CD4-positive, alpha-beta T cell treated with Interleukin-12 subunit alpha and Interleukin-12 subunit beta, for 1 hour (primary cell): ENCODE results near the gene INPPL1.

ENCODE experiments used
- DNase-seq: peaks from one replicate; pipeline ENCODE4 v3.0.0-alpha.2; 2020

The INPPL1 gene

DNA sequence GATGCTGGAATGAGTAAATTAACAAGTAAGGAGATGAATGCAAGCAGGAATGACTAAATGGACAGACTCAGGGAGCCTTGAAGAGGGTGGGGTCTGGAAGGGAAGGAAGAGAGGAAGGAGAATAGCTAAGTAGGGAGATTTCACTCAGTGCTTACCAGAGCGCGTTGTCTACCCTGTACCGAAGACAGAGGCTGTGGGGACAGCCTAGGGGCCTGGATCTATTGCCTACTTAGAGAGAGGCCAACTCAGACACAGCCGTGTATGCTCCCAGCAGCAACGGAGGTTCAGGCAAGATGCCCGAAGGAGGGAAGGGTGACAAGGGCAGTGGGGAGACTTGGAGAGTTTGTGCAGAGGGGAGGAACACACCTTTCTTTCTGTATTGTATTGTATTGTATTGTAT lies 7.9 kb upstream of the INPPL1 start, which contains the start of gene FOLR2:
Gene FOLR2, plus strand, starts transcription at position 157 of the 400 bp plus-strand sequence. CDS start 1,791 bp downstream, outside the sequence.
- no peak for DNase-seq

DNA sequence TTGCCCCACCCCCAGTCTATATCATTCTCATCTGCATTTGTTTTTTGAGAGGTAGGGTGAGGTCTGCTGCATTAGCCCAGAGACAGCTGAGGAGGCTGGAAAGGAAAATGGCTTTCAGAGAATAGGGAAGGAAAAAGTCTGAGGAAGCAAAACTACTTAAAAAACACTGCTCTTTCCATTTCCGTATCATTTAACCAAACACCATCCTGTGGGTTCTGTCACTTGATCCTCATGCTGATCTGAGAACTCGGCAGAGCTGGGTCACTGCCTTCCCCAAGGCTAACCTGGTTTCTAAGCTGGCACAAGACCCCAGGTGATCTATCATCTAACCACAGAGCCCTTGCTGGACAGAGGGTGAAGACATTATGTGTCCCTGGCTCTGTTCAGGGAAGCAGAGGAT lies 6.7 kb upstream of the INPPL1 start:
- no peak for DNase-seq

DNA sequence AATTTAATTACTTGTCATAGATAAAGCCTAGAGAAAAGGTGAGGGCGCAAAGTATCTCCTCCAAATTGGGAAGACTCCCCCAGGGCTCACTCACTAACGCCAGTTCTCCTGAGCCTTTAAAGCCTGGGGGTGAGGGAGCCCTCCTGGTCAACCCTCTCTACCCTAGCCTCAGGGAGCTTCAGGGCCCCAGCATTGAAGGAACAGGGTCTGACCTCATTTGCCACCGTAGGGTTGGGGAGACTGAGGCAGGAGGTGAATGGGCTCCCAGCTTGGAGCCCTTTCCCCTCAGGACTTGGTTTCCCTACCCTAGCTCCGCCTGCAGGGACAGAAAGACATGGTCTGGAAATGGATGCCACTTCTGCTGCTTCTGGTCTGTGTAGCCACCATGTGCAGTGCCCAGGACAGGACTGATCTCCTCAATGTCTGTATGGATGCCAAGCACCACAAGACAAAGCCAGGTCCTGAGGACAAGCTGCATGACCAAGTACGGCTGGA lies 6.3 kb upstream of the INPPL1 start:
- DNase-seq: no peak

DNA sequence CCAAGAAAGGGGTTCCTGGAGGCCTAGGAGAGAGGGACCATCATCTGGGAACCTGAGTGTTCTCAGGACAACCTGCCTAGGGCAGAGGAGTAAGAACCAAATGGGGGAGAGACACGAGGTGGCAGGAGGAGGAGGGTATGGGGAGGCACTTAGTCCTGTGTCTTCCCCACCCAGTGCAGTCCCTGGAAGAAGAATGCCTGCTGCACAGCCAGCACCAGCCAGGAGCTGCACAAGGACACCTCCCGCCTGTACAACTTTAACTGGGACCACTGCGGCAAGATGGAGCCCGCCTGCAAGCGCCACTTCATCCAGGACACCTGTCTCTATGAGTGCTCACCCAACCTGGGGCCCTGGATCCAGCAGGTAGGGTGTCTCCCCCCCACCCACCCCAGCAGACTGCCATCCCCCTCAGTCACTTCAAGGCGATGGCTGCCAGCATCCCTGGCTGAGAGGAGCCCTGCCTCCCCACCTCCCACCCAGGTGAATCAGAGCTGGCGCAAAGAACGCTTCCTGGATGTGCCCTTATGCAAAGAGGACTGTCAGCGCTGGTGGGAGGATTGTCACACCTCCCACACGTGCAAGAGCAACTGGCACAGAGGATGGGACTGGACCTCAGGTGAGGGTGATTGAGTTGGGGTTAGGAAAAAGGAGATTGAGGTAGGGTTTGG lies 3.7 kb upstream of the INPPL1 start:
- no peak for DNase-seq

DNA sequence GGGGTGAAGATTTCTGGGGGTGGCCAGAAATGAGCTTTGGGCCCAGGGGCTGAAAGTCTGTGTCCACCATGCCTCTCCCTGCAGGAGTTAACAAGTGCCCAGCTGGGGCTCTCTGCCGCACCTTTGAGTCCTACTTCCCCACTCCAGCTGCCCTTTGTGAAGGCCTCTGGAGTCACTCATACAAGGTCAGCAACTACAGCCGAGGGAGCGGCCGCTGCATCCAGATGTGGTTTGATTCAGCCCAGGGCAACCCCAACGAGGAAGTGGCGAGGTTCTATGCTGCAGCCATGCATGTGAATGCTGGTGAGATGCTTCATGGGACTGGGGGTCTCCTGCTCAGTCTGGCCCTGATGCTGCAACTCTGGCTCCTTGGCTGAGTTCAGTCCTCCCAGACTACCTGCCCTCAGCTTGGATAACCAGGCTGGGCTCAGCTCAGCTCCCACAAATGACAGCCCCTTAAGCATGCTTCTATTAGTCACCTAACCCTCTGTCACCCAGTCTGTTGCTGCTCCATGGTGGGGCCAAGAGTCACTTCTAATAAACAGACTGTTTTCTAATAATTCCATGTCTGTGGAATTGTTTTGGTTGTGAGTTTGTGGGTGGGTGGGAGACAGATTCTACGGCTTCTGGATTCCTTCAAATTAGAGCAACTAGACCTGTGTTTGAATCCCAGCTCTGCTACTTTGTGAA lies 3.0 kb upstream of the INPPL1 start:
- DNase-seq: no peak

DNA sequence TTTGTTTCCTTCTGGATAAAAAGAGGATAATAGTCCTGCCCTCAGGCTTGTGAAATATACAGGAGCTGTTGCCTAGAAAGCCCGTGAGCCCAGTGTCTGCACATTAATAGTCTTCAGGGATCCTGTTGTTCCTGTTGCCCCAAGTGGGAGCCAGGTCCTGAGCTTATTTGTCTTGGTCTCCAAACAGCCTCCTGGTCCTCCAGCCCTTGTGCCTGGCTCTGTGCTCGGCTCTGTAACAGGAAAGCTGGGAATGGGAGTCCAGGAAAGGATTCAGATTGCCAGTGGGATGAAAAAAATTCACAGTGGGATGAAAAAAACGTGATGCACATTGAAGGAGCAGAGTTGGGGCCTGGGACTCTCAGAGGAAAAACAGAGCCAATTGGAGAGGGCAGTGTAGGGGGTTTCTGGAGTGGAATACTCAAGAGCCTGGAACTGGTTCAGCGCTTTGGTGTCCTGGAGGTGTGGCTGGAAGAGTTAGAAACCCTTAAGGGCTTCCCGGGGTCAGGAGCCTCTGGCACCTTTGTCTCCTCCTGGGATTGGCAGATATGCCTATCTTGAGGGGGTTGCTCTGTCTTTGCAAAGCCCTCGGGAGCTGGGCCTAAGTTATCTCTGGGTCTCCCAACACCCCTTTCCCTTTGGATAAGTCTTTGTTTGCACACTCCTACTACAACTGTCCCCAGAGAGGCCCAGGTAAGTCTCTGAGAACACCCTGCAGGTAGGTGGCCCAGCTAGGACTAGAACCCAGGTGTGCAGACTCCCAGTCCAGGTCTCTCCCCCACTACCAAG lies 2.3 kb upstream of the INPPL1 start:
- no peak for DNase-seq

DNA sequence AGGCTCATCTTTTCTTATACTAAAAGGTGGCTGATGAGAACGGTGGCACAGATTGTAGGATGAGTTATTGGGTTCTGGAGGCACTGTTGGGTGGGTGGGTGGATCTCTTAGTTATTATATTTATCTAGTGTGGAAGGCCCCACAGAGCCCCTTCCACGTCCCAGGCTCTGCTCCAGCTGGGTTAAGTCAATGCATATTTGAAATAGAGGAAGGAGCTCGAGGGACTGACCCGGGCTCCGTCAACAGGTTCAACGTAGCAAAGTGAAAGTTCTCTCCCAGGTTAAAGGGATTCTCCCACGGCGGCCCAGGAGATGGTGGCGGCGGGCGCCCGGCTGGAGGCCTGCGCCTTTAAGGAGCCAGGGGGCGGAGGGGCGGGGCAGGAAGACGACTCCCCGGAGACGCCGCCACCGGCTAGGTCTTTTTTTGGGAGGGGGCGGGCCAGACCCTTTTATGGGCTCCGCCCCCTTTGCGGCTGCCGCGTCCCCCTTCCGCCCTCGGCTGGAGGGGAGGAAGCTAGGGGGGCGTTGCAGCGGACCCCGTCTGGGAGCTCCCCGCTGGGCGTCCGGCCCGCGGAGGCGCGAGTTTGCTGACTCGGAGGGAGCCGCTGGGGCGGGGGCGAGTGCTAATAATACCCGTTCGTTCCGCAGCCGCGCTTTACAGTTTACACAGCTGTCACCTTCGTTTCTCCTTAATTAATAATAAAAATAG lies 1.5 kb upstream of the INPPL1 start:
- DNase-seq: peak; percentile 95

DNA sequence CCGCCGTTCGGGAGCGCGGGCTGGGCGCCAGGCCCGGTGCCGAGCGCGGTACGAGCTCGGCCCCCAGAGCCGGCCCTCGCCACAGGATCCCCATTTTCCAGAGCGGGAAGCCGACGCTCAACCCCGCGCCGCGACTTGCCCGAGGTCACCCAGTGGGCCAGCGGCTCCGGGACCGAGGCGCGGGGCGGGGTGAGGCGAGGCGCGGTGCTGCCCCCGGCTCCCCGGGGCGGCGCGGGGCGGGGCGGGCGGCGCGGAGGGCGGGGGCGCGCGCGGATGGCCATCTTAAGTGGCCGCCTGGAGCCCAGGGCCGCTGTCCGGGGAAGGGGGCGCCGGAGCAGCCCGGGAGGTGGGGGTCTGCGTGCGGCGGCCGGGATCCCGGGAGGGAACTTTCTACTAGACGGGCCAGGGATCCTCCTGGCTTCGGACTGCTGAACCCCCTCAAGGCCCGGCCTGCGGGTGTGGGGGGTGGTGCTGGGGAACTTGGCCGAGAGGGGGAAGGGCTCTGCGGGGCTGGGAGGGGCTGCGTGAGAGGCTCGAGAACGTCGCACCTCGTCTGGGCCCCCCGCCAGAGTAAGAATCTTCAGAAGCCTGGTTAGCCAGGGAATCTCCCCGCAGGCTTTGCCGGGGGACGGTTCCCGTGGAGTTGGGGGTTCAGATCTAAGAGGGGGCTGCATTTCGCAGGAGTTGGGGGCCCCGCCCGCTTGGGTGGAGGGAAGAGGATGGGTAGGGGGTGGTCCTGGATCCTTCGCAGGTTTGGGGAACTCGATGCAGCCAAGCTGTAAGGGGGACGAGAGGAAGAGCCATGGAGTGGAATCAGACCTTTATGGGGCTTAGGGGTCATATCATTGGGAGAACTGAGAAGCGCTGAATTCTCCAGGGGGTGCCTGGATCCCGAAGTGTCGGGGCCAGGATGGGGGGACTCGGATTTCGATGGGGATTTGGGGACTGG lies 678 bp upstream of the INPPL1 start:
- DNase-seq: peak; percentile 65

DNA sequence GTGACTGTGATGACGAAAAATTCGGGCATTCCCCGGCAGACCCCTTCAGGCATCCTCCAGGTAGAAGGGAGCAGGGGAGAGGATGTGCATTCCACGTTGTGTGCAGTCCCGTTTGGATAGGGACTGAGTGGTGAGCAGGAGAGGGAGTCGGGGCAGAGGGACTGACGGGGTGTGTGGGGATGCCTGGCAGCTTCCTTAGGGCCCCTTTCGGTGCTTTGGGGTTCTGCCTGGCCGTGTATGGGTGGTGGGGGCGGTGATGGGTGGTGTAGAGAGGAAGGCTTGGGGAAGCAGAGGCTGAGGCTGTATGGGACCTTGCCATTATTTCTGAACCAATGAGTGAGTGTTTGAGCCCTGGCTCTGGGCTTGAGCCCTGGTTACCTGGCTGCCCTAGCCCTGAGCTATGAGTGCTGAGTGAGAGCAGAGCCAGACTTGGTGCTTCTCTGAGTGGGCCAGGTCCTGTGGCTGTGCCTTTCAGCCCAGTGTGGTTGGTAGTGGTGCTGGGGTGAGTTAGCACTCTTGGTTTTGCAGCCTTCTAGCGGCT lies 914 bp downstream of the INPPL1 start:
- peak; percentile 41 for DNase-seq

DNA sequence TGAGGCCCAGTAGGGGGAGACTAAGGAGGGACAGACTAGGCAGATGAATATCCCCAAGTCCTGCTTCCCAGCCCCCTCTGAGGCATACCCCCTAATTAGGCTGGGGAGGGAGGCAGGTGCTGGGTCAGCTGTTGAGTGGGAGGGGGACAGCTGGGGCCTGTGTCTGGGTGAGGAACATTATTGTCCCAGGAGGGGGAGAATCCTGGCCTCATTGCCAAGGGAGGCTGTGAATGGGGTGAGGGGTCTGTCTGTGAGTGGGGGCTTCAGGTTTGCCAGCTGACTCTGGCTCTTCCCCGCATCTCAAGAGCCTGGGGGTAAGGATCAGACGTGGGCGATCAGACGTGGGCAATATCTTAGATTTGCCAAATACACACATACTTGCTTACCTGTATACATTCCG lies 2.1 kb downstream of the INPPL1 start:
- no peak for DNase-seq

DNA sequence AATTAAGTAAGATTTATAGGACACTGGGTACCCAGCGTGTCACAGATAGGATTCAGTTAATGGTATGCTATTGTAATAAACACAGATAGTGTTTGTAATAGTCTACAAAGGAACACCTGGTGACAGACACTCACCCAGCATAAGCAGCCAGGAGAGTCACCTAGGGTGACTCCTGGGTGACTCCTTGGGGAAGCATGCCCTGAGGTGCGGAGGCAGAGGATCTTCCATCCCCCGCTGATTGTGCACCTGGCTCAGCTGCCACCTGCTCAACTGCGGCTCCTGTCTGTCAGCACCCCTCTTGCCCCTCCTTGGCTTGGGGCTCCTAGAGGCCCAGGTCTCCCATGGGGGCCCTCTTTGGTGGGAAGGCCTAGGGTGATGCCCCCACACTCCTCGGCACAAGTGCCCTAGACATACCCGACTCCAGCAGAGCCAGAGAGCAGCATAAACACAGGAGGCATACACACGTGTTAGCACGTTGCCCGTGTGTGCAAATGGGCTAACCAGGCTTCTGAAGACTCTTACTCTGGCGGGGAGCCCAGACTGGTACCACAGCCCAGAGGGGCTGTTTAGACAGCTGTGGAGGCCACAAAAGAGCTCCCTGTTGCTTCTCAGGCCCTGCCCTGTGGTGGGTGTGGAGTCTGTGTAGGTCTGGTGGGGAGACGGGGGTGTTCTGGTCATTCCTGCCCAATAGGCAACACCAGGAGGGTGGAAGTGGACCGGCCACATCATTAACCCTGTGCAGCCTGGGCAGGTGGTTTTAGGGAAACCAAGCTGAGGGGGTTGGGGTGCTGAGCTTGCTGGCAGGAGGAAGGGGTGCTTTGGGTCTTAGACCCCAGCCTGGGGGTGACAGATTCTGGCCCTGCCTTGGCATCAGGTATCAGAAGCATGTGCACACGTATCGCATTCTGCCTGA lies 3.0 kb downstream of the INPPL1 start:
- no peak for DNase-seq

DNA sequence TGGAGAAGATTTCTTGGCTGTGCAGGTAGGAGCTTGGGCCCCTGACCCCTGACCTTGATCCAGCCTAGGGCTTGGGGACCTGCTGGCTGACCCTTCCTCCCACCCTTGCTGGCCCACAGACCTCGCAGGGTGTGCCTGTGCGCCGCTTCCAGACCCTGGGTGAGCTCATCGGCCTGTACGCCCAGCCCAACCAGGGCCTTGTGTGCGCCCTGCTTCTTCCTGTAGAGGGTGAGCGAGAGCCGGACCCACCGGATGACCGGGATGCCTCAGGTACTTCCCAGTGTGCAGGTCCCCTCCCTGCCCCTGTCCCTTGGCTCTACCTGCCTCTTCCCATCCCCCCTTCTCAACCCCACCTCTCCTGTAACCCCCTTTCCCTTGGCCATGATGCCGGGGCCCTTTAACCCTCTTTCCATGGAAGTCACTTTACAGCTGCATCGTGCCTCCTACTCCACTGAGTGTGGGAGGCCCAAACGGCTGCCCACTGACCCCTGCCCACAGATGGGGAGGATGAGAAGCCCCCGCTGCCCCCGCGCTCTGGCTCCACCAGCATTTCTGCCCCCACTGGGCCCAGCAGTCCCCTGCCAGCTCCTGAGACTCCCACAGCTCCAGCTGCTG lies 3.8 kb downstream of the INPPL1 start:
- DNase-seq: no peak

DNA sequence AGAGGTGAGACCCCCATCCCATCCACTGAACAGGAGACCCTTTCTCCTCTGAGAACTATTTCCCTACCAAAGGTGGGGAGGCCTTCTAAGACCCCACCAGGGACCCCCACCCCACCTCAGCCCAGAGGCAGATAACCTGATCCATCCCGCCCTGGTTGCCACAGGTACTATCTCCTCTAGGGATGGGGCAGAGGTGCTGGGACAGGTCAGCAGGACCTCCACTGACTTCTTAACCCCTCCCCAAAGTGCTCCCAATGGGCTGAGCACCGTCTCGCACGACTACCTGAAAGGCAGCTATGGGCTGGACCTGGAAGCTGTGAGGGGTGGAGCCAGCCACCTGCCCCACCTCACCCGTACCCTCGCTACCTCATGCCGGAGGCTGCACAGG lies 4.3 kb downstream of the INPPL1 start:
- no peak for DNase-seq

DNA sequence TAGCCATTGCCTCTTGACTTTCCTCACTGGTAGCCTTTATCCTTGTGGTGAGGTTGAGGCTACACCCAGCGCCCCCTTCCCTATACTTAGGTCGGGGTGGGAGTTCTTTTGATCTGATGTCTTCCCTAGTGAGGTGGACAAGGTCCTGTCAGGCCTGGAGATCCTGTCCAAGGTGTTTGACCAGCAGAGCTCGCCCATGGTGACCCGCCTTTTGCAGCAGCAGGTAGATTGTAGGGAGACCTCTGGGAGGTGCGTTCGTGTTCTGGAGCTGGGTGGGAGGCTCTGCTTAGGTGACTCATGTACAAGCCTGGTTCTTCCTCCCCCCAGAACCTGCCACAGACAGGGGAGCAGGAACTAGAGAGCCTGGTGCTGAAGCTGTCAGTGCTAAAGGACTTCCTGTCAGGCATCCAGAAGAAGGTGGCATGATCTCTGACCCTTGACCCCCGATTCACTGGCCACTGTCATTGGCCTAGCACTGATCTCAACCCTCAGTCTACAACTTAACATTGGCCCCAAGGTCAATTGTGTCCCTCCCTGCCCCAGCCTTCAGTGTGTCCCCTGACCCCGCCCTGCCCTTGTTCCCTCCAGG lies 4.9 kb downstream of the INPPL1 start:
- DNase-seq: no peak

DNA sequence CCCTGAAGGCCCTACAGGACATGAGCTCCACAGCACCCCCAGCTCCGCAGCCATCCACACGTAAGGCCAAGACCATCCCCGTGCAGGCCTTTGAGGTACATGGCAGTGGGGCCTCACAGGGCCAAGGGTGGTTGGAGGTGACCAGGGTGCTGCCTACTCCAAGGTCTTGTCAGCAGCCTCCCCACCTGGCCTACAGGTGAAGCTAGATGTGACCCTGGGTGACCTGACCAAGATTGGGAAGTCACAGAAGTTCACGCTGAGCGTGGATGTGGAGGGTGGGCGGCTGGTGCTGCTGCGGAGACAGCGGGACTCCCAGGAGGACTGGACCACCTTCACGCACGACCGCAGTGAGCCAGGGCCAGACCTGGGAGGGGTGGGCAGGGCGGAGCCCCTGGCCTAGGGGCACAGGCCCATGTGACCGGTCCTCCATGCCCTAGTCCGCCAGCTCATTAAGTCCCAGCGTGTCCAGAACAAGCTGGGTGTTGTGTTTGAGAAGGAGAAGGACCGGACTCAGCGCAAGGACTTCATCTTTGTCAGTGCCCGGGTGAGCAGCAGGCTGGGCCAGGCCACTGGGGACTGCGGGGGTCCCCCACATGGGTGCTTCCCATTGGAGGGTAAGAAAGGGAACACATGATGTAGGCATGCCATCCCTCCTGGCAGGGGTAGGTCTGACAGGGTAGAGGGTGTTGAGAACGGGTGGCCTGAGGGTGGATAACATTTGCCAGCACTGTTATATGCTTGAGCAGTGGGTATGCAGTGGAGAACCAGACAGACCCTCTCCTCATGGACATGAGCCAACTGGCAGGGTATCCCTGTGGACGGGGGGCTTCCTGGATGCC lies 5.6 kb downstream of the INPPL1 start:
- DNase-seq: no peak

DNA sequence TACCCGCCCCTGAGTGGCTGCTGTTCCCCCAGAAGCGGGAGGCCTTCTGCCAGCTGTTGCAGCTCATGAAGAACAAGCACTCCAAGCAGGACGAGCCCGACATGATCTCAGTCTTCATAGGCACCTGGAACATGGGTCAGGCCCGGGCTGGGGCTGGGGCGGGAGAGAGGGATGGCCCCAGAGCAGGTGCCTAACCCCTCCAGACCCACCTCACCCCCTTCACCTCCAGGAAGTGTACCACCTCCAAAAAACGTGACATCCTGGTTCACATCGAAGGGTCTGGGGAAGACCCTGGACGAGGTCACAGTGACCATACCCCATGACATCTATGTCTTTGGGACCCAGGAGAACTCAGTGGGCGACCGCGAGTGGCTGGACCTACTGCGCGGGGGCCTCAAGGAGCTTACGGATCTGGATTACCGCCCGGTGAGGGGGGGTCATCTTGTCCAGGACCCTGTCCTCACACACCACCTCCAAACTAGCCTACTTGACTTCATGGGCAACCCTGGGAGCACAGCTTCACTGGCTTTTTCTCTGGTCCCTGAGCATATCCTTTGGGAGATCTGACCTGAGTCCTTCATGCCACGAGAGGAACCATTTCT lies 6.3 kb downstream of the INPPL1 start:
- DNase-seq: no peak

DNA sequence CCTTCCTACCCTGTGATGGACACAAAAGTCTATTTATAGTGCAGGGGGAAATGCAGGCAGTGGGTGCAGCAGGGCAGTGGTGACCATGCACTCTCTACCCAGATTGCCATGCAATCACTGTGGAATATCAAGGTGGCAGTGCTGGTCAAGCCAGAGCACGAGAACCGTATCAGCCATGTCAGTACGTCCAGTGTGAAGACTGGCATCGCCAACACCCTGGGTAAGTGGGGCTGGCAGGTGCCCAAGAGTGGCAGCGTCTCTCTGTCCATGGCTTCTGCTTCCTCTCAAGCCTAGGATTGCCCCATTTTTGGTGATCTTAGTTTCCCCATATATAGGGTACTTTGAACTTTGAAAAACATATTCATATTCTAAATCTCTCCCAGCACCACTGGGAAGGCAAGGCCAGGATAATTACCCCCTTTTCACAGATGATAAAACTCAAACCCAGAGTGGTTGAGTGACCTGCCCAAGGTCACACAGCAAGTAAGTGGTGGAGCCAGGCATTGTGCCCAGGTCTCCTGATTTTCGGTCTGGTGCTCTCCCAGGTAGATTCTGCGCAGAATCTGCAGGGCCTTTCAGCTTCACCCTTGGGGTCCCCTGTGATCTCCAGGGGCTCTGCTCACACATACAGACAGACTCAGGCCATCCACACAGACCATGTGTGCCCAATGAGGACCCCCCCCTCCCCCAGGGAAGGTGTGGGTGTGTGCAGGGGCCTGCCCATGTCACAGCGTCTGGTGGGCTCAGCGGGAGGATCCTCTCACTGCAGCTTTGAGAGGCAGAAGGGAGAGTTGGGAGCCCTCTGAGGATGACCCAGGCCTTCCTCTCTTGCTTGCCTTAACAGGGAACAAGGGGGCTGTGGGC lies 7.1 kb downstream of the INPPL1 start:
- DNase-seq: no peak
